Activated CD8-positive, alpha-beta memory T cell treated with anti-CD3 and anti-CD28 coated beads for 4 hours (primary cell): ENCODE data around the gene ANKFN1.

Experiments used
- DNase-seq, 2 donors: peaks; one replicate each; pipeline ENCODE4 v3.0.0-alpha.2; 2020; ENCODE audit warnings: low read depth in 2 of 2

Gene ANKFN1, protein sequence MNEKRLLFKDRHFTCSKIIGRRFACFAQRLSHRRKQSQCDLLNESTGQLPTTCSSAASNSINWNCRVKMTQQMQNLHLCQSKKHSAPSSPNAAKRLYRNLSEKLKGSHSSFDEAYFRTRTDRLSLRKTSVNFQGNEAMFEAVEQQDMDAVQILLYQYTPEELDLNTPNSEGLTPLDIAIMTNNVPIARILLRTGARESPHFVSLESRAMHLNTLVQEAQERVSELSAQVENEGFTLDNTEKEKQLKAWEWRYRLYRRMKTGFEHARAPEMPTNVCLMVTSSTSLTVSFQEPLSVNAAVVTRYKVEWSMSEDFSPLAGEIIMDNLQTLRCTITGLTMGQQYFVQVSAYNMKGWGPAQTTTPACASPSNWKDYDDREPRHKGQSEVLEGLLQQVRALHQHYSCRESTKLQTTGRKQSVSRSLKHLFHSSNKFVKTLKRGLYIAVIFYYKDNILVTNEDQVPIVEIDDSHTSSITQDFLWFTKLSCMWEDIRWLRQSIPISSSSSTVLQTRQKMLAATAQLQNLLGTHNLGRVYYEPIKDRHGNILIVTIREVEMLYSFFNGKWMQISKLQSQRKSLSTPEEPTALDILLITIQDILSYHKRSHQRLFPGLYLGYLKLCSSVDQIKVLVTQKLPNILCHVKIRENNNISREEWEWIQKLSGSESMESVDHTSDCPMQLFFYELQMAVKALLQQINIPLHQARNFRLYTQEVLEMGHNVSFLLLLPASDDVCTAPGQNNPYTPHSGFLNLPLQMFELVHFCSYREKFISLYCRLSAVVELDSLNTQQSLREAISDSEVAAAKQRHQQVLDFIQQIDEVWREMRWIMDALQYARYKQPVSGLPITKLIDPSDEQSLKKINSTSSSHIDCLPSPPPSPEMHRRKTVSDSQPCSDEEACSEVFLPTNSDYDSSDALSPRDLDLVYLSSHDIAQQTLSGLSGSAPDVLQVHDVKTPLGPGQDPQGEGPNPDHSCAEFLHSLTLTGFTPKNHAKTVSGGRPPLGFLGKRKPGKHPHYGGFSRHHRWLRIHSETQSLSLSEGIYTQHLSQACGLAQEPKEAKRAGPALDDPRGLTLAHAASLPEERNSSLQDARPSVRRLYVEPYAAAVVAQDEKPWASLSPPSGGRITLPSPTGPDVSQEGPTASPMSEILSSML

DNA sequence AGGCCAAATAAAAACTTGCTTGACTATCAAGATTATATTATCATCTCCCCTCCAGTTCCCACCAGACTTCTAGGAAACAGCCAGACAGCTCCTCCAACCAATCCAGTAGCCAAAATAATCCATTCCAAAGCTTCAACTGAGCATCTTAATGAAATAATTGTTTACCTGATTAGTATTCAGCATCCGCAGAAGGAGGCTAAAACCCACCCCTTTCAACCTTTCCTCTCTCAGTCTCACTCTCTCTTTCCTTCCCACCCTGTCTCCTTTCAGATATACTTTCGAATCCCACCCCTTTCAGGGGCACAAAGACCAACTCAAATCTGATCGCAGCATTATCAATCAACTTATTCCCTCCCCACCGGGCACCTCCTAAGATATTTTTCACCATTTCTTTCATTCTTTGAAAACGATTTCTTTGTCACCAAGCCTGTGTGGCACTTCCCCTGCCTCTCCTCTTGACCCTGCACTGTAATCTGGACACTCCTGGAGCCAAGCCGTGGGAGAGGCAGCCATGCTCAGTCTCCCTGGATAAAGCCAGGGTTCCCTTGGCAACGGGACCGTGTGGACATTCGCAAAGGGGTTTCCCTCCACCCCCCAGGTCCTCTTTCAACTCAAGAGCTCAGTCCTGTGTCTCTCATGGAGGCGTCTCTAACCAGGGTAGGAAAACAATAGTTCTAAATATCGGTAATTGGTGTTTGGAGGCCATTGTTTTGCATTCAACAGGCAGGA, at the start of gene ANKFN1:
TSS of gene ANKFN1 (plus strand) at position 602 of the 729 bp plus-strand sequence. CDS start 59,193 bp downstream, outside the sequence.
- DNase-seq: no peak

DNA sequence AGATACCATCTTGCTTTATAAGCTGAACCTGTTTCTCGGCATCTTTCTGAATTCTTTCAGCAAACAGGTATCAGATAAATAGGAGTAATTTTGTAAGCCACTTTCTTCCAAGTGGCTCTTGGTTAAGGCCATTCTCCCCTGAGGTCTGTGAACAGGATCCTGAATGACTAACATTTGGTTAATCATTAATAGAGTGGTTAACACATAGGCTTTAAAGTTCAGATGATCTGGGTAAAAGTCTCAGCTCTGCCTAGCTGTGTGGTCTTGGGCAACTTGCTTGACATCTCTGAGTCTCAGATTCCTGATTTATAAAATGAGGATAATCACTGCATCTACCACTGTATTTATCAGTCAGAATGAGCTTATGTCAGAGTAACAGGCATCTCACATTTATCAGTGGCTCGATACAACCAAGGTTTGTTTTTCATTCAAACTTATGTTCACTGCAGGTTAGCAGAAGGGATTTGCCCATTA, 44.4 kb upstream of the ANKFN1 start:
- no peak for DNase-seq

DNA sequence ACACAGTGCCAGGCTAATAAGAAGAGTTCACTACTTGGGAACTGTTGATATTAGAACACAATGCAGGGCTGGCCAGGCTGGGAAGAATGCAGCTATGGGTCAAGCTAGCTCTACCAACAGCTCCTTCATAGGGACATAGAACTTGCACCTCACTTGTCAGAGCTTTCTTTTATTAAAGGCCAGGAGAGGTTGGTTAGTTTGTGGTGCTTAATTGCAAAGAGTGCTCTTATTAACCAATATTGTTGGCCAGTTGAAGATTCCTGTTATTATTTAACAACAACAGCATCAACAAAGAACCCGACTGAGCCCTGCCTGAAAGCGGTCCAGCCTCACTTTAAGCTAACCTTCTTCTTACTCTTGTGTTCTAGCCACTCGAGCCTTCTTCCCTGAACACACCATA, 43.4 kb upstream of the ANKFN1 start:
- no peak for DNase-seq

DNA sequence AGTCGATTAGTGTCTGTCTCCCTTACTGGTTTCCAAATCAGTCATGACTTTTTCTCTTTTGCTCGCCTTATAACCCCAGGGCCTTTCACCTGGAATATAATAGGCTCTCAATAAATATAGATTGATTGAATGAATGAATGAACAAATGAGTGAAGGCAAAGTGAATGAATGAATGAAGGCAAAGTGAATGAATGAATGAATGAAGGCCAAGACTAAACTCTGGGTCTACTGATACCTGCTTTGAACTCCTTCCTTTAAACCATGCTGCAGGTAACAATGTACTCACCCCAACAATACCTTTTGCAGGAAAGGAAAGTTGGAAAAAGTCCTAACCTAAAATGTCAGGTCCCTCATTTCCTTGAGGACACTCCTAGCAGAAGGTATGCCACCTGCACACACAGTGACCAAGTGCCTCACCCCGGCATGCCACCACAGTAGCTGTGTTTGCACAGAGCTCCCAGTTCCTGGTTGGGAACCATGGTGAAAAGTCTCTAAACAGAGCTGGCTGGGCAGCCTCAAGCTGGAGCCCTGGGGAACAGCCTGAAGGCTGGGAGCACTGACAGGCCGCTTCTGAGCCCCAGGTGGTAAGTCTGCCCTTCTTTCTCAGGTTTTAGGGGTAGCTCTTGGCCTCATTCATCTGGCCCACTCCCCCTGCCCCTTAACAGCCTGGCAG, 42.7 kb upstream of the ANKFN1 start:
- no peak for DNase-seq

DNA sequence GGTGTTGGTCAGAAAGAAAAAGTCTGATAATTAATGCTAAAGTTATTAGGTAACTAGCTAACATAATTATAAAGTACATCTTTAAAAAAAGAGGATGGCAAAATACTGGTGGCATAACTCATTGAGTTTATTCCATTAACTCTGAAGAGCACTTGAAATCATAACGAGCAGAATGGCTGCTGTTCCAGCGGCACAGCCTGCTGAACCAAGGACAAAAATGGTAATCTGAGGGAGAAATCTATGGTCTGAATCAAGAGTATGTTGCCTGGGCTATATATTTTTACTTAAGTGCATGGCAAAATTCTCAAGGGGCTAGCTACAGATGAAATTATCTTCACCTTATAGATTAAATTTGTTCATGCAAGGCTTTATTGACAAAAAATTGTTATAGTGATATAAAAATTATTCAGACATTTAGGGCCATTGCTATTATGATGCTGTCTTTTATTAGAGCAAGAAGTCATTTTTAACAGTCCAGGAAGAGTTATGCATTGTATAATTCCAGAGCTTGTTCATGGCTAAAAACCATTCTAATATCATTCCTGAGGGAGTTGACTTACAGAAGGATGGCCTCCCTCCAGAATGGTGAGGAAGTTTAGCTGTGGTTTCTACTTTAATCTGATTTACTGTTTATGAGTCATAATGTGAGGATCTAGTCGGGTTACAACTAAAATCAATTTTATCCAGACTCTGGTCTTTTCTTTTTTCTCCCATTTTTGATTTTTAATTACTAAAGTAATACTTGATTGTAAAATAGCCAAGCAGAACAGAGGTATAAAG, 41.4 kb upstream of the ANKFN1 start:
- no peak for DNase-seq

DNA sequence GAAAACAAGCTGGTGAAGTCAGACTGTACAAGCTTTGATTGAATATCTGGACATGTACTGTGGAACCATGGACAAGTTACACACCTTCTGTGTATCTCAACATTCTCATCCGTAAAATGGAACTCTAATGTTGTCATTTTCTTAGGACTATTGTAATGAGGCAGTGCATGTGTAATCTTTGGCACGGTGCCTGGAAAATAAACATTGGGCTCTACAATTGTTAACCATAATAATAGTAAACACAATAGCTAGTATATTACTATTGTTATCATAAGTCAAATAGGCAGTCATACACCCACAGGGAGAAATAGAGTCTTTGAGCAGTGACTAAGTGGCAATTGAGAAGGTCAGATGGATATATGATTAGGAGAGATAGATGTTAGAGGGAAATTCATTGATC, 39.8 kb upstream of the ANKFN1 start:
- no peak for DNase-seq

DNA sequence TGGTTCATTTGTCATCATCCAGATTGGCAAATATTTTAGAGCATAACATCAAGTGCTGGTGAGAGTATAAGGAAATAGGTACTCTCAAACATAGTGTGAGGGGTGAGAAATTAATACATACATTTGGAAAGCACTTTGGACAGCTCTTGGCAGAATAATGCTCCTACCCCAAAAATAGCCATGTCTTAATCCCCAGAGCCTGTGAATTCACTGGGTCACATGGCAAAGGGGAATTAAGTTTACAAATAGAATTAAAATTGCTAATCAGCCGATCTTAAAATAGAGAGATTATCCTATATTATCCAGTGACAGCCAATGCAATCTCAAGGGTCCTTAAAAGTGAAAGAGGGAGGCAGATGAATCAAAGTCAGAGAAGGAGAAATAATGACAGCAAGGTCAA, 38.8 kb upstream of the ANKFN1 start:
- no peak for DNase-seq

DNA sequence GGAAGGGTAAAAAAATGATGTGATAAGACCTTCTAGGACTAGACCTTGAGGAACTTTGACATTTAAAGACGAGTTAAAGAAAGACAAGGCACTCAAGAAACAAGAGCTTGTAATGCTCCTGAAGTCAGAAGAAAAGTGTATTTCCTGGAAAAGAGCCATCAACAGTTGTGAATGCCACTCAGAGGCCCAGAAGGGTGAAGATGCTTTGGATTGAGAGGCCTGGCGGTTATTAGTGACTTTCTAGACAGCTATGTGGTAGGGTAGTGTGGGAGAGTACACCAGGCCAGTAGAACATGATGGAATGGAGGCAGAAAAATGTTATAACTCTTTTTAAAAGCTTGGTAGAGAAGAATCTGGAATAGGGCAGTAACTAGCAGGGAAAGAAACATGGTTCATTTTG, 34.1 kb upstream of the ANKFN1 start:
- no peak for DNase-seq

DNA sequence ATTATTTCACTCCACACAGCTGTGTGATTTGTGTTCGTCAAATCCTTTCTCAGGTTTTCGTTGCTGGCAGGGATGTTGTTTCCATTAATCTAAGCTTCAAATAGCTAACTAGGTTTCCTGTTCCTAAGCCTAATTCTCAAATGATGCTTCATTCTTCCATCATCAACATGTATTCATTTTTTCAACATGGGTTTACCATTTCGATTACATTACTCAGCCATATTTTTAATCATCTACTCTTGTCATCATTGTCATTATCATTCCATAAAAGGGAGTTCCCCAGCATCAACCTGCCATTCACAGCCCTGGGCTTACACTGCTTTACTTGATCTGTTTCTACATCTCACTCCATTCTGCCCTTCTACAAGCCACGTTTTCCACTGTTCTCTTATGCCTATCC, 33.3 kb upstream of the ANKFN1 start:
- no peak for DNase-seq

DNA sequence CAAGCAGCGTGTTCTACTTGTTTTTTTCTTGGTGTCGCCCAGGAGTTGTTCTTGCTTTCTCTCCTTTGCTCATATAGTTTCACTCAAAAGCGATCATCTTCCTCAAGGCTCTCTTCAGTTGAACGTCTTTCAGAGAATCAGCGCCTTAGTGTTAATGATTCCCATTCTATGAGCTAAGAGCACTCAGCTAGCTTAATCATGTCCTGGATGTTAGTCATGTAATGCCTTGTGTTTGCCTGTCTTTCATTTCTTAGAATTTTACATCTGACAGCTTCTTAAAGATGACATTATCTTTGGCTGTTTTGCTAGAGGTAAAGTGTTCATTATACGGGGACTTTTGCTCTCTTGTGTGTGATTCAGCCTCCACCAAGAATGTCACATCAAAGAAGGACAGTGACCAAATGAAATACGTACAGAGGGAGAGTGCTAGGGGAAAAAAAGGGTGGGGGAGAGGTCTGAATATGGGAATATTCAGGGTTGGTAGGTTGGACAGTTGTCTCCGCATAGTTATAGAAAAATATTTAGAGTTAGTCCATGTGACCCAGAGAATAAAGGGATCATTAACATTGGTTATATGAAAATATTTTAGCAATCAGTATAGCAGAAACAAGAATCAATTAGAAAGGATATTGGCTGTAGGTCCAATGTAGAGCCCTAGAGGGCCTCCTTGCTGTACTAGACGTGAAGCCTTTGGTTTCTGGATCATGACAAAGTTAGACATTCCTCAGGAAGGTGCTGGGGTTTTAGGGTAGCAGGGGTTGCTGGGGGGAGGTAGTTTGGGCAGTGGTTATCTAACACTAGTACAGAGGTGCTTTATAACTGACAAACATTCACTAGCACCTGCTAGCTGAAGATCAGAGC, 31.9 kb upstream of the ANKFN1 start:
- no peak for DNase-seq

DNA sequence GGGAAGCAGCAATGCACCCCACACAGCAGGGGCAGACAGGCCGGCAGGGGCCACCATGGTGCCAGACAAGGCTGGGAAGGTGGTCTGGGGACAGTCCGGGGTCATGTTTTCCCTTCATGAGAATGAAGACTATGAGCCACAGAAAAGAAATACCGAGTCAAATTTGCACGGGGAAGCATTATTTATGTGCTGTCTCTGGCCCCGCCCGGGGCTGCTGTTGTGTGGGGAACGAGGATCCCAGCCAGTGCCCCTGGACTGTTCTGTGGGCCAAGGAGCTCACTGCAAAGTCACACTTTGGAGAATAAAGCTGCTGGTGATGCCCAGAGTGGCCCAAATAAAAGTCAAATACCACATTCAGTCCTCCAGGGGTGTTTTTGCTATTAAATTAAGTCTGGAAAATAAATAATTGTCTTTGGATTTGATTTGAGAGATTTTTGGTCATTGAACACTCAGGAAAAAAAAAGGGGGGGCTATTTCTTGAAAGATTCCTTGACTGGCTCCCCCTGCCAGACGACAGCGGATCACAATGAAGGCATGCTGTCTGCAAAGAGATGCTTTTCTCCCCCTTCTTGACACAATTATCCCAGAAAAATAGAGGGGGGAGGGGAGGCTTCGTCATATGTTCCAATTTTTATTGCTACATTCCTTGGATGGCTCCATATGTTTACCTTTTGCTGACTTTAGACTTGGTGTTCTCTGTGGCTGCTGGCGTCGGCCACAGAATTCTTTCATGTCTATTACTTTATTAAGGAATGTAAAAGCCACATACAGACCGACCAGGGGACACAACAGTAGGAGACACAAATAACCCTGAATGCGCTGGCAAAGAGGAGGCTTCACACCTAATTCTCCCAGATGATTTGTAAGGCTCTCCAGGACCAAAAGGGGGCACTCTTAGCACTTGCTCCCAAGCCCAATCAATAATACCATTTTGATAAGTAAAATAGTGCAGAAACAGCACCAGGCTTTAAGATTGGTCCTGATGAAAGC, 27.1 kb upstream of the ANKFN1 start:
- no peak for DNase-seq

DNA sequence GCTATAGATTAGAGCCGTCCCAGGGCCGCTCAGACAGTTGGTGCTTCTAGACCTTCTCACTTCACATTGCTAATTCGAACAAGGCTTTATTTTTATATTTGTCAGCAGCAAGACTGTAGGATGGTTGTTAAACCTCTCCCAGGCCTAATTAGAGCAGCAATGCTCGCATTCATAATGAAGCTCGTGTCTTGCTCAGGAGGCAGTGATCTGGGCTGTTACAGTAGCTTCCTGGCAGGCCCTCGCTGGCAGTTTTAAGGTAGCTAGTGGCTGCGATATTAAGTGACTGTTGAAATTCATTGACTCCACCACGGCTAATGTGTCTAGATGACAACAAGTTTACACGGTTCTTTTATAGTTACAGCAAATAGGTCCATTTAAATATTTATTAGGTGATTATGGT, 23.2 kb upstream of the ANKFN1 start:
- DNase-seq: no peak

DNA sequence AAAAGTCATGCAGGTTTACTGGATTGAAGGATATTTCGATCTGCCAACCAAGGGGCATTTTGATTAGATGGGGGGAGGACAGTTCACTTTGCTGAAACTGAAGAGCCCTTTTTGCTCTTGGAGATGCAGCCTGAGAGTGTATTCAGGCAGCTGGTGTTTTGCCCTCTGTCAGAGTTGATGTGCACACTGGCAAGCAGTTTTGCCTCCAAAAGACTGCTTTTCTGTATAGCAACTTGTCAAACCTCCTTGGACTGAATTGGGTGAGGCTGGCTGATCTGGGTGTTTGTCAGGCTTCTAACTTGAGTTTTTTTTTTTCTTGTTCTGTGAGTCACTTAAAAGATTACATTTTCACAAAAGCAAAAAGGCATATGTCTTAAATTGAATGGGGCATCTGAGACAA, 22.6 kb upstream of the ANKFN1 start:
- DNase-seq: no peak

DNA sequence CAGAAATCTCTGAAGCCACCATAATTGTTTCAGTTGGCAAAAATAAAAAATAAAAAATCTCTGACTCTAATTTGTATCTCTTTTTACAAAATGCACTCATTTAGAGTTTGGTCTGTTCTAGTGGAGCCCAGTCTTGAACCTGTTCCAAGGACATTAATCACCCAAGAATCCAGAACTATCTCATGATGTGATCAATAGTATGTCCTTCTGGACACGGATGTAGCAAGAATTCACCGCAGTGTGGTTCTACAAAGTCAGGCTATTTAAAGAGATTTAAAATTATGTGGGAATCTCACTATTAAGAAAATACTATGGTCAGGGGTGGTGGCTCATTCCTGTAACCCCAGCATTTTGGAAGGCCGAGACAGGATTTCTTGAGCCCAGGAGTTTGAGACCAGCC, 21.8 kb upstream of the ANKFN1 start:
- no peak for DNase-seq

DNA sequence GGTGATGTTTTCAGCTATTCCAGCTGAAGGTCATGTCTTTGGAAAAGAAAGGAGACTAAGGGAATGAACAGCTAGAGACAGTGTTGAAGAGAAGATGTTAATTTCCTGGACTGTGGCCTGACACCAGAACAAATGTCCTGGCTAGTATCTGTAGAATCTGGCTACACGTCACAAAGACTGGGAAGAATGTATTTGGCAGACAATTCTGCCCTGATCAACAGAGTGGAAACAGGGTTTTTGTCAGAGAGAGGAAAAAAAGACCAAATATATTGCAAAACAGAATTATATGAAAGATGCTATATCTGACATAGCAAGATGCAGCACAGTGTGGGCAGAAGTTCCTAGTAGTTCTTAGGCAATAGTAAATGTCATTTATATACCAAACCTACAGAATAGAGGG, 17.0 kb upstream of the ANKFN1 start:
- no peak for DNase-seq

DNA sequence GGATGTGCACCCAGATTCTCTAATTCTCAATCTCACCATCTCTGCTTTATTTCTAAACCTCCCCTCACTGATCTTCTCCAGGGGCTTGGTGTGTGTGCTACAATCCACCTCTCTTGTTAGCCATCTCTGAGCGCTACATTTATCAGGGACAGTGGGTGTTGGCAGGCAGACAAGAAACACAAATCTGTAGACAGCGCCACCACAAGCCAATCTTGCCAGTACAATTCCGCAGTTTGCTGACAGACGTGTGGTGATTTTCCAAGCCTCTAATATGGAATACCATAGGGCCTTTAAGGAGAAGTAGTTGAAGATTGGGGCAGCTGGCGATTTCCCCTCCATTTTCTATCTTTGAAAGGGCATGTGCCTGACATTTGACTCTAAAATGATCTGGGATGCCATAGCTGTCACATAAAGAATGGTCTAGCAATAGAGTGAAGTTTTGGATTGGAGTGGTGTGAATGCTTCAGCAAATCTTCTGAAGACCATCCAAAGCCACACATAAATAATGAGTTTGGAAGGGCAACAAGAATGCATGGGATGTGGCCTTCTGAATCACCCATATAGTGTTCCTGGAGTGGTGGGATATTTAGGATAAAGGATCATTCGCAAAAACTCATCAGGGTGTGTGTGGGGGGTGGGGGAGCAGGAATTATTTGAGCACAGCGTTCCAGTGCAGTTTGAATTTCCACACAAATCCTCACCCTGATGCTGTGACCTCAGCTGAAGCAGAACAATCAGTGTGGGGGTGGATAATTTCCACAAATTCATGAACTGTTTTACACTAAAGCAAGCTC, 12.0 kb upstream of the ANKFN1 start:
- DNase-seq: no peak

DNA sequence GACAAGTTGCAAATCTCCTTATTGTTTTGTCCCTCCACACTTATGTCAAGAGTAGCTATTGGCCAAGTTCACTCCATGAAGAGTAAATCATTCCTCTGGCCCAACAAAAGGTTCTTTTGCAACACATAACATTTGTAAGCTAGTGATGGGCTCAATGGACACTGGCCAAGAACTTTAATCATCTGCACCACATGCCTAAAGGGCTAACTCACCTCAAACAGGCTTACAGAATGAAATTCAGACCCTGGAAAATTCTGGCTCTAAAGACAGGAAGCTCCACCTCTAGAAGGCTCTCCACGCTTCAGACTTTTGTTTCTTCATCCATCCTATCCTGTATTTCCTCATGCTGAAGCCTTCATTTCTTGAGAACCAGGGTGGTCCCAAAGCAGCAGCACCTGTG, 10.9 kb upstream of the ANKFN1 start:
- no peak for DNase-seq
